Right forelimb (tissue), 1 donor: ENCODE measurements around the gene ZNF185.
"Not testable (repeated sequence)": the region's sequence is repeated elsewhere in the genome, so short reads cannot be mapped to it uniquely, and the experiment has no call there.

Experiments used
- DNase-seq: peaks from one replicate; pipeline ENCODE4 v3.0.0-alpha.2; 2018

The ZNF185 gene

DNA sequence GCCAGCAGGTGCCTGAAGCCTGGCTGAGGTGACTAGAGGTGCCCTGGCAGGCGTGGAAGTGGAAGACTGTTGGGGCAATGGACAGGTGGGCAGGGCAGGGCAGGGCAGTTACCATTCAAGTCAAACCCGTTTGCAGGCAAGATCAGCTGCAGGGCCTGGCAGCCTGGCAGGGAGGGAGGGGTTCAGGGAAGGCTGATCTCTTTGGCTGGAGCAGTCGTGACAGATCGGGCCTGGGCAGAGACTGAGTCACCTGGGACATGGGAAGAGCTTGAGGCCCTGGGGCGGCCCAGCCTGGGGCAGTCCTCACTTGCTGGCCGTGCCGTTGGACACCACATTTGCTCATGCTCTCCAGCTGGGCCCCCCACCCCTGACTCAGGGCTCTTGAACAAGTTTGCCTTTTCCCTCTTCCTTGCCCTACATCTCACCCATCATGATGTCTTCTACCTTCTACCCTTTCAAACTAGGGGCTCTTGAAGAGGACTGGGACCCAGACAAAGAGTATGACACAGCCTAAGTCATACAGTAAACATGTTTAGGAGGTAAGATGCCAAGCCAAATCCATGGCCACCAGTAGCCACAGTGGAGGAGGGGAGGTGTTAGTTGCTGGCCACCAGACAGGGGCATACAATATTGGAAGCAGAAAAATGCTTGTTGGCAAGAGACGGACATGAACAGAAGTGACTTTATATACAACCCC, 2.0 kb upstream of the ZNF185 start:
- DNase-seq: no peak

DNA sequence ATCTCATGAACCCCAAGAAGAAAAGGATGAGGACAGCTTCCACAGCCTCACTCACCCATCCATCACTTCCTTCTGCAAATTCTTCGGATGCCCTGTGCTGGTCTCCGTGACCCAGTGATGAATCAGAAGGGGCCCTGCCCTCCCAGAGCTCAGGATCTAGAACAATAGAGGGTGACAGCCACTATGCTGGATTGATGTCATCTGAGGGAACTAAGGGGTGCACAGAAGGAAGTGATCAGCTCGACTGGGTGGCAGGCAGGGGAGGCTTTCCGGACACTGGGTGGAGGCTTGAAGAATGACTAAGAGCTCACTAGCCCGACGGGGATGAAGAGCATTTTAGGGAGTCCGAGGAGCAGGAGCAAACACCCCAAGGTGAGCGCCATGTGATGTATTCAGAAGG, 1.4 kb upstream of the ZNF185 start:
- no peak for DNase-seq

DNA sequence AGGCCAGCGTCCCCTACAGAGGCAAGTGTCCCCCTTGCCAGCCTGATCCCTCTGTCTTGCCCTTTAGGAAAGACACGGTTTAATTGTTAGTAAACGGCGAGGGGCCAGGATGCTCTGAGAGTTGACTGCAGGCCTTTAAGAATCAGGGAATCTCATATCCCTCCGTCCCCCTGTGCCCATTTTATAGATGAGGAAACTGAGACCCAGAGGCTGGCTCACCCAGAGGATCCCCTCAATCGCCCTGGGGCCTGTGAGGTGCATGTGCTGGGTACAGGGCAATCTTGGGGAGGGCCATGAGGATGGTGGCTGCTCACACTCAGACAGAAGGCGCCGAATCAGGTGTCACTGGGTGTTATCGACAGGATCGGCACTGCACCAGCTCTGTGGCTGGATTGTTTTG, 575 bp downstream of the ZNF185 start:
- no peak for DNase-seq

GRCh38 chrX:152899111-152899873, 1.4 kb downstream of the ZNF185 start:
- DNase-seq: no peak

GRCh38 chrX:152899874-152900719, 2.2 kb downstream of the ZNF185 start:
- no peak for DNase-seq

- DNase-seq: no peak
Measured at GRCh38 chrX:152900937-152901445, 3.1 kb downstream of the ZNF185 start.

DNA sequence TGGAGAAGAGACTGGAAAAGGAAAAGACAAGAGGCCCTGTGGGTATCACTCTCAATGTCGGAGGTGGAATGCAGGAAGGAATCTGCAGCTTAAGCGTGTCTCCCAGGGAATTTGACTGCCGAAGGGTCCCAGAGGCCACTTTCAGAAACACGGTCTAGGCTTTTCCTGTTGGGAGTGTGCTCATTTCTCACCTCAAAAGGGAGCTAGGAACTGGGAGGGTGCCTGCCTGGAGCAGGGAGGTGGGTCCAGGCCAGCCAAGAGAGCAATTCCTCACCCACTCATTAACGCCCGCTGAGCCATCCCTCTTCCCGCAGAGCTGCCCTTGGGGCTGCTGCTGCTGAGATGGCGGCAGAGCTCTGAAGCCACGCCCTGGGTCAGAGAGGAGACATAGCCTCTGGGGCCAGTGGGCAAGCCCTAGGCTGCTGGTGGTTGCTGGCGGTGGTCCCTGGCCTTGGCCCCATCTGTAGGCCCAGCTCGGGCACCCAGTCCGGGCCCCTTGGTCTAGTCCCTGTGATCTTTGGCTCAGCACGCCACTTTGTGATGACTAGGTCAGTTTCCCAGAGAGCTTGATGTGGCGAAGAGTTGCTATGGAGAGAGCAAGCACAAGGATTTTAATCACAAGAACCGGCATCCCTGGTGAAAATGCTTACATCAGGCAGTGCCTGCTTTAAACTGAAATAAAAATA, 4.1 kb downstream of the ZNF185 start:
- no peak for DNase-seq

DNA sequence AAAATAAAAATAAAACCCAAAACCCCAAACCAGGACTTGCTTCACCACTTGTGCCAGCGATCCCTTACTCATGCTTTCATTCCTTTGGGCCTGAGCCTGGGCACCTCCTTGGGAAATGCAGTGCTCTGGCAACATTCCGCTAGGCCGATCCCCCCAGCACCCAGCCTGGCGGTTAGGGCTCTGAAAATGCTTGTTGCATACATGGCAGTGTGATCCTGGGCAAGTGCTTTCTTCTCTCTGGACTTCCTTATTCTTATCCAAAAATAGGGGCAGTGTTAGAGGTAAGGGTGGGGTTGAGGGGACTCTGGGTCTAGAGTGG, 4.6 kb downstream of the ZNF185 start:
- no peak for DNase-seq

DNA sequence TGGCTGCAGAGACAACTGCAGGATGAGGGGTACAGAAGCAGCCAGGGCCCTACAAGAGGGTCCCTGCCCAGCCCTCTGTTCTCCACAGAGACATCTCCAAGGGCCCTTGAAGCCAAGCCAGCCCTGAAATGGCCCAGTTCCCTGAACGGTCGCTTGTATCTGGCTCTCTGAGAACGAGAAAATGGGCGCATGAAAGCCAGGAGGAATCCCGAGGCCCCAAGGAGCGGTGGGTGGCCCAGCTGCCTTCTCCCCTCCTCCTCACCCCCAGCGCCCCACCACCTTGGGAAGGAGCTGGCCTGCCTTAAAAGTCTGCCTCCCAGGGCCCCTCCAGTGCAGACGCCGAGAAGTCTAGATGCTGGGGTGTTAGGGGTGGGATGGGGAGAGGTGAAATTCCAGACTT, 5.7 kb downstream of the ZNF185 start:
- no peak for DNase-seq

- DNase-seq: no peak
Measured at GRCh38 chrX:152904151-152905080, 6.5 kb downstream of the ZNF185 start.

DNA sequence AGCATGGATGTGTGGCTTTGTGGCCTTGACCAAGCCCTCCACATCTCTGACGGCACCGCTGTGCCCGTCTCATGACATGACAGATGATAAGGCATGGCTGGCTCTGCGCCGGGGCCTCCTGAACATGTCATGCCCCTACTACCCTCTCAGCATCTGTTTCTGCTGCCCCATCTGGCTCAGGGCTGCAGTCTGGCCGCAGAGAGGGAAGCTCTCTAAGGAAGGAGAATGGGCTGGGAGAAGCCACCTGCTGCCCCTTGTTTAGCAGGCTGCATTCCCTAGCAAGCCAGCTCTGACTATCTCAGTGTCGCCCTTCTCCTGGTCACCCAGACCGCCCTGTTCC, 7.2 kb downstream of the ZNF185 start:
- no peak for DNase-seq

GRCh38 chrX:152907084-152907651, 9.3 kb downstream of the ZNF185 start:
- DNase-seq: no peak

DNA sequence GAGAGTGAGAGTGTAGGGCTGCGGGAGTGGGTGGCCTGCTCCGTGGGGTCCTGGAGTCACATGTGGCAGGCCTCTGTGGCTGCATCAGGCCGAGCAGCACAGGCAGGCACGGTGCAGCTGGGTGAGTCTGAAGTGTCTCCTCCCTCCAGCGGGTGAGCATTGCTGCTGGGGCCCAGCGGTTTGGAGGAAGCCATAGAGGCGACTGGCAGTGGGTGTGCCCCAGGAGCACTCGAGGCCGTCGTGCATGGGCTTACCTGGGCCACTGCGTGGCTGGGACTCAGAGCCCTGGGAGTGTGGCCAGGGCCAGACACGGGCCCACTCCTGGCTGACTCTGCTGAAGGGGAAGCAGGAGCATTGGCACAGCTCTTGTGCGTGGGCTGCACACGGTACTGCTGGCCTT, 10.6 kb downstream of the ZNF185 start:
- DNase-seq: no peak

DNA sequence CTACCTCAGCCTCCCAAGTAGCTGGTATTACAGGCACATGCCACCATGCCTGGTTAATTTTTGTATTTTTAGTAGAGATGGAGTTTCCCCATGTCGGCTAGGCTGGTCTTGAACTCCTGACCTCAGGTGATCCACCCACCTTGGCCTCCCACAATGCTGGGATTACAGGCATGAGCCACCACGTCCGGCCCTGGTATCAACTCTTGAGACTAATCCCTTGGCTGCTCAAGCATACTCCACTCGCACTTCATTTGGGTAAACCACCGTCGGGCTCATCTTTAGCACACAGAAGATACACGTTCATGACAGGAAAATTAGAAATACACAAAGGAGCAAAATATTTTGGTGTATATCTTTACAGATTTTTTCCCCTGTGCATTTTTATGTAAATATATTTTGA, 12.2 kb downstream of the ZNF185 start:
- not testable (repeated sequence) for DNase-seq

GRCh38 chrX:152912106-152912505, 14.2 kb downstream of the ZNF185 start:
- no peak for DNase-seq

DNA sequence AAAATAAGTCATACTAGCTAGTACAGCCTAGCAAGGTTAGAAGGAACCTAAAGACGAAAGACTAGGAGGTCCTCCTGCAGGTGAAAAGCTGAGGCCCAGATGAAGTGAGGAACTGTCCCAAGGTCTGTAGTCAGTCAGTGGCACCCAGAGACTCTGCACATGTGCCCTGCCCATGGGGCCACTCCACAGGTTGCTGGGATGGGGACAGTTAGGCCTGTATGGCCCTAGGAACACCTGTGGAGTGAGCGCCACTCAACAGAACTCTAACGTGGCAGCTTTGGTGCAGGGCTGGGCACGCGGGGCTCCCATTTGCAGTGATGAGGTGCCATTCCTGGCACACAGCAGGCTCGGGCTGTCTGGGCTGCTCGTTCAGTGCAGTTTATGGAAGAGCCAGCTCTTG, 14.8 kb downstream of the ZNF185 start:
- DNase-seq: no peak

- no peak for DNase-seq
Measured at GRCh38 chrX:152913346-152913745, 15.5 kb downstream of the ZNF185 start.

- no peak for DNase-seq
Measured at GRCh38 chrX:152913910-152914309, 16.0 kb downstream of the ZNF185 start.

DNA sequence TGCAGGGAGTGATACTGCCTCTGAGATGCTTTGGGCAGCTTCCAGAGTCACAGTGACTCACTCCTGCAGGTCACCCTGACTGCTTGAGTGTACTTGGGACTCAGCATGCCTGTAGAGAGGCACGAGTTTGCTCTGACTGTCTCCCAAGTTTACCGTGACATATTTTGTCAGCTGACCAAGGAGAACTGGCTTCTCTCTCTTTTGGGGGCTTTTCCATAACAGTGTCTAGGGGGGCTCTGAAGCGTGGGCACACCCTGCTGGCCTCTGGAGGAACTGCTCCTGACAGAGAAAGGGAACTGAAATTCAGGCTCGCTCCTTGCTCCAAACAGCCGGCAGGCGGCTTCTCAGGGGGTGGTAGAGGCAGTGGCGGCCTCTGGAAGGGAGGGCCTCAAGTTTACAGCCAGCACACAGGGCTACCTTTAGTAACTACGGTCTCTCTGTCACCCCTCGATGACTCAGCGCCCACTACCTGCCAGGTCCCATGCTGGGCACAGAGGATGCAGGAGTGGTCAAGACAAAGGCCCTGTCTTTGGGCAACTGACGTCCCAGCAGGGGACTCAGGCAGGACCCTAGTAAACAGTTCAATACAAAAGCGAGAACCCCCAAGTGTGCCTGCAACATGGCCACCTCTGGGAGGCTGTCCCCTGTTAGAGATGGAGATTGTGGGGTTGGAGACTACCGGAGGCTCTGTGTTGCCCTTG, 17.8 kb downstream of the ZNF185 start:
- DNase-seq: no peak

DNA sequence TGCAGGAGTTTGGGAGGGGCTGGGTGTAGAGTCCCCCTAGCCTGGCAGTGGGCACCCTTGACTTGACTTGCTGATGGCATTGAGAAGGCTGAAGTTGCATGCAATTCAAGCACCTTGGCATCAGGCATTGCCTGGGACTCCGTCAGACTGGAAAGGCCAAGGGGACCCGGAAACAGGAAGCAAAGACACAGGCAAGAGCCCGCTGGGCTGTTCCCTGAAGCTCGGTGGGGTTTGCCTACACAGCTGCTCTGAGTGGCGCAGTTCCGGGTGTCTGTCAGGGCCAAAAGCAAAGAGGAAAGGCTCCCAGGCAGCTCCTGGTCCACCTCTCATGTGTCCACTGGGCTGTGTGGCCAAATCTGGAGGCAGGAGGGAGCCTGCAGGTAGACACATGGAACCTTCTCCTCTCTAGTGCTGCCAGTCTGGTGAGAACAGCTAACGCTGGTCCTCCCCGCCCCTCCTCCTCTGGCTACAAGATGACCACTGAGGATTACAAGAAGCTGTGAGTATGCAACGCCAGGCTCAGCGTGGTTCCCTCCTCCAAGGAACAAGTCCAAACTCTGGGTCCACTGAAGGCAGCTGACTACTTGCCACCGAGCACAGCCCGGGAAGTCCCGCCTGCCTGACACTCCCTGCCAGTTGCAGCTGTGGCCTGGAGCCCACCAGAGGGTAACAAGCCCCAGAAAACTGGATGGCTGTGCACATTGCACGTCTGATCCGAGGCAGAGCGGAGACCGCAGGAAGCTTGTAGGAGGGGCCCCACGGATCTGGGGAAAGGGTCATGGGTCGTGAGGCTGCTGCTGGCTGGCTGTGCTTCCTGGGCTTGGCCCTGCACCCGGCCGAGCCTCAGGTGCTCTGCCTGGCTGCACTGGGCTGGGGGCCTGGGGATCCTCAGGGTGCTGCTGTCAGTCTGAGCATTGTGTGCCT, 20.1 kb downstream of the ZNF185 start:
- DNase-seq: no peak
